WERI-Rb-1 (cell line): ENCODE data around the gene PLAC9.

Source experiments
- DNase-seq: peaks from one replicate; pipeline ENCODE4 v3.0.0-alpha.2; 2020
- H3K27ac ChIP-seq: fragments of 250-450 bp; sonication (Bioruptor Pico); 2 replicates; pipeline ENCODE4 v1.5.1; 2020; ENCODE audit warnings: mild to moderate bottlenecking, moderate library complexity
- H3K27me3 ChIP-seq: fragments of 250-450 bp; sonication (Bioruptor Pico); 2 replicates; pipeline ENCODE4 v1.5.1; 2021; ENCODE audit warnings: mild to moderate bottlenecking, low read depth, moderate library complexity; ENCODE audit not compliant: insufficient read depth, severe bottlenecking
- H3K36me3 ChIP-seq: fragments of 250-450 bp; sonication (Bioruptor Pico); 2 replicates; pipeline ENCODE4 v1.5.1; 2020; ENCODE audit warnings: mild to moderate bottlenecking, moderate library complexity
- H3K4me3 ChIP-seq: 2 replicates; pipeline ENCODE4 v1.5.1; 2011; ENCODE audit warnings: low read depth, mild to moderate bottlenecking, control low read depth, low read length
- H3K9me3 ChIP-seq: fragments of 250-450 bp; sonication (Bioruptor Pico); 2 replicates; pipeline ENCODE4 v1.5.1; 2021; ENCODE audit warnings: mild to moderate bottlenecking, moderate library complexity; ENCODE audit not compliant: severe bottlenecking
- TF ChIP-seq, protein P1 (sequence below): IDR thresholded peaks from 2 replicates; pipeline ENCODE4 v1.5.1; 2011; ENCODE audit warnings: low read depth, mild to moderate bottlenecking, control low read depth, inconsistent platforms, low read length

Gene PLAC9

DNA sequence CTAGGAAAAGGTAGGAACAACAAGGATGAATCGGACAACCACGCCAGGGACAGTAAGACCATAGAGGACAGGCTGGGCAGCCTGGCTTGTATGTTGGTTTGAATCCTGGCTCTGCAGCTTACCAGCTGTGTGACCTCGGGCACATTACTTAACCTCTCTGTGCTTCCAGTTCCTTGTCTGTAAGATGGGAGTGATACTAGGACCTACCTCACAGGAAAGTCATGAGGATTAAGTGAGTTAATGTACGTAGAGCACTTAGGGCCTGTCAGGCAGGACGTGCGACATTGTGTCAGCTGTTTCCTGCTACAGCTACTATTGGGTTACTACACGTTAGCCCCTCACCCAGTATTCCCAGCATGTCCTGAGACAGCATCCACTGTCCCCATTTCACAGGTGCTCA lies 32.1 kb downstream of the PLAC9 start:
- no peaks in the 10 kb centered on the region for H3K9me3 ChIP-seq
- H3K36me3 ChIP-seq = peaks cover 32% of the 10 kb centered on the region
- no peak overlapping the region for H3K27ac ChIP-seq
- no peak overlapping the region for H3K4me3 ChIP-seq
- DNase-seq = no peak
- TF ChIP-seq, protein P1, sequence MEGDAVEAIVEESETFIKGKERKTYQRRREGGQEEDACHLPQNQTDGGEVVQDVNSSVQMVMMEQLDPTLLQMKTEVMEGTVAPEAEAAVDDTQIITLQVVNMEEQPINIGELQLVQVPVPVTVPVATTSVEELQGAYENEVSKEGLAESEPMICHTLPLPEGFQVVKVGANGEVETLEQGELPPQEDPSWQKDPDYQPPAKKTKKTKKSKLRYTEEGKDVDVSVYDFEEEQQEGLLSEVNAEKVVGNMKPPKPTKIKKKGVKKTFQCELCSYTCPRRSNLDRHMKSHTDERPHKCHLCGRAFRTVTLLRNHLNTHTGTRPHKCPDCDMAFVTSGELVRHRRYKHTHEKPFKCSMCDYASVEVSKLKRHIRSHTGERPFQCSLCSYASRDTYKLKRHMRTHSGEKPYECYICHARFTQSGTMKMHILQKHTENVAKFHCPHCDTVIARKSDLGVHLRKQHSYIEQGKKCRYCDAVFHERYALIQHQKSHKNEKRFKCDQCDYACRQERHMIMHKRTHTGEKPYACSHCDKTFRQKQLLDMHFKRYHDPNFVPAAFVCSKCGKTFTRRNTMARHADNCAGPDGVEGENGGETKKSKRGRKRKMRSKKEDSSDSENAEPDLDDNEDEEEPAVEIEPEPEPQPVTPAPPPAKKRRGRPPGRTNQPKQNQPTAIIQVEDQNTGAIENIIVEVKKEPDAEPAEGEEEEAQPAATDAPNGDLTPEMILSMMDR = no peak
- H3K27me3 ChIP-seq = no peaks in the 10 kb centered on the region

DNA sequence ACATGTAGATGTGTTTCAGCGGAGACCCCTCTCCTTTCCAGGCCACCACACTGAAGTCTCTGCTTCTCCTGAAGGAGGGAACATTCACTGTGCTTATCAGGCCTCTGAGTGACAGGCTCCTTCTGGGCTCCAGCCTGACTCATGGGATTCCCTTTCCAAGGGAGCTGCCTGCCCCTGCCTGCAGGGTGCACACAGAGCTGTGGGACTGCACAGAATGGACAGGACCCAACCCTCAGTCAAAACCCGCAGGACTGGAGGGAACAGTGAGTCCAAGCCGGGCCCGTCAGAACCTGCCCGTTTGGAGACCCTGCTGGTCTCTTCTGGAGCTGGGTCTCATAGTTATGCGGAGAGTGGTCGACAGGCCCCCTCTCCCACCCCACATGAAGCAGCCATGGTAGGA lies 32.6 kb downstream of the PLAC9 start:
- Histone ChIP-seq H3K4me3 (no peak overlapping the region), H3K9me3 (no peaks in the 10 kb centered on the region), H3K27me3 (no peaks in the 10 kb centered on the region), H3K27ac (no peak overlapping the region), H3K36me3 (peaks cover 28% of the 10 kb centered on the region)
- no peak for DNase-seq
- TF ChIP-seq, protein P1 = no peak

GRCh38 chr10:80166581-80167470 lies 34.3 kb downstream of the PLAC9 start:
- DNase-seq = no peak
- H3K4me3 ChIP-seq = no peak overlapping the region
- TF ChIP-seq, protein P1 = no peak
- peaks cover 22% of the 10 kb centered on the region for H3K36me3 ChIP-seq
- no peaks in the 10 kb centered on the region for H3K9me3 ChIP-seq
- H3K27me3 ChIP-seq = no peaks in the 10 kb centered on the region
- no peak overlapping the region for H3K27ac ChIP-seq

- no peak for DNase-seq
- Histone ChIP-seq H3K27ac (no peak overlapping the region), H3K27me3 (no peaks in the 10 kb centered on the region), H3K36me3 (peaks cover 20% of the 10 kb centered on the region), H3K4me3 (no peak overlapping the region), H3K9me3 (no peaks in the 10 kb centered on the region)
- TF ChIP-seq, protein P1 = no peak
Measured at GRCh38 chr10:80167471-80168161, 35.1 kb downstream of the PLAC9 start.

DNA sequence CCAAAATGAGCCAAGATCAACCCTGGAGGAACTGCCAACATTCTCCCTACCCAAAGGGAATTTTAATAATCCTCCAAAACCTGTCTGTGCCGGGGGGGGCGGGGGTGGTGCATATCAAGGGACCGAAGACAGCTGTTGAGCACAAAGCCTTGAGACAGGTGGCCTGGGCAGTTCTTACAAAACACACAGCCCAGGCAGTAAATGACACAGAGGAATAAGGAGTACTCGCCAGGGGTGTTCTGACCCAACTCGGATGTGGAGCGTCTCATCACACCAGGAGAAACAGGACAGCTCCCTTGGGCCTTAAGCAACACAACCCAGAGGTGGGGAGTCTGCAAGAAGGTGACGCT lies 35.6 kb downstream of the PLAC9 start:
- DNase-seq = no peak
- Histone ChIP-seq H3K36me3 (peaks cover 16% of the 10 kb centered on the region), H3K27me3 (no peaks in the 10 kb centered on the region), H3K4me3 (no peak overlapping the region), H3K27ac (no peak overlapping the region), H3K9me3 (no peaks in the 10 kb centered on the region)
- TF ChIP-seq, protein P1 = no peak
